NCI-H345 (cell line): ENCODE data around the gene TUBB8B.
"Not testable (repeated sequence)": the region's sequence is repeated elsewhere in the genome, so short reads cannot be mapped to it uniquely, and the experiment has no call there.

Experiments used
- DNase-seq: peaks from one replicate; lab custom pipeline; 2025; lab: John Stamatoyannopoulos, UW

Gene TUBB8B

DNA sequence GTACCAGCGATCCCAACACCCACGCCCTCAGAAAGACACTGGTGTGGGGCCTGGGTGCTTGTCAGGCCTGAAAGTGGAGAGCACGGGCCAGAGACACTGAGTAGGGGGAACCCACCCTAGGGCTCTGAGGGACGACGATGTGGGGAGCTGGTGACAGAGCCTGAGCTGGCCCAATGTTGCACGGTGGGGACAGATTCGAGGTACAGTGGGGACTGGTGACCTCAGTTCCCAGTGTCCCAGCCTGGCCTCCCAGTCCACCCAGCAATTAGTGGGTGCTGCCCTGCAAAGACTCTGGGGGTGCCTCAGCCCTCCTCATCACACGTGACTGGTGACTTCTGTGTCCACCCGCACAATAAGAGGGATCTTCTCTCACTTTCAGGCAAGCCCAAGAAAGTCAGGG, 36.6 kb downstream of the TUBB8B start:
- not testable (repeated sequence) for DNase-seq

DNA sequence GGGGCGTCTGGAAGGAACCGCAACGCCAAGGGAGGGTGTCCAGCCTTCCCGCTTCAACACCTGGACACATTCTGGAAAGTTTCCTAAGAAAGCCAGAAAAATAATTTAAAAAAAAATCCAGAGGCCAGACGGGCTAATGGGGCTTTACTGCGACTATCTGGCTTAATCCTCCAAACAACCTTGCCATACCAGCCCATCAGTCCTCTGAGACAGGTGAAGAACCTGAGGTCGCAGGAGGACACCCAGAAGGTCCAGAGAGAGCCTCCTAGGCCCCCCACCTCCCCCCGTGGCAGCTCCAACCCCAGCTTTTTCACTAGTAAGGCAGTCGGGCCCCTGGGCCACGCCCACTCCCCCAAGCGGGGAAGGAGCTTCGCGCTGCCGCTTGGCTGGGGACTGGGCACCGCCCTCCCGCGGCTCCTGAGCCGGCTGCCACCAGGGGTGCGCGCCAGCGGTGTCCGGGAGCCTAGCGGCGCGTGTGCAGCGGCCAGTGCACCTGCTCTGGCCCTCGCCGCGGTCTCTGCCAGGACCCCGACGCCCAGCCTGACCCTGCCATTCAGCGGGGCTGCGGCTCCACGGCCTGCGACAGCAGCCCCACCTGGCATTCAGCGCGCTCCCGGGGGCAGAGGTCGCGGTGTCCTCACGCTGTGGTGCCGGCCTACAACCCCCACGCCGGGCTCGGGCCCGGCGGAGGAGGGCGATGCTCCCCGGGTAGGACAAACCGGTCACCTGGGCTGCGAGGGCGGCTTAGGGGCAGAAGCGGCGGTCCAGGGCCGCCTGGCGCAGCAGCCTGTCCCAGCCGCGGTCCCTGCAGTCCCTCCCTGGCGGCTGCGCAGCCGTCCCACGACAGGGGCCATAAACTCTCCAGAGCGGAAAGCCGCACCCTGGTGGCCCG, 37.8 kb downstream of the TUBB8B start:
- DNase-seq = not testable (repeated sequence)

DNA sequence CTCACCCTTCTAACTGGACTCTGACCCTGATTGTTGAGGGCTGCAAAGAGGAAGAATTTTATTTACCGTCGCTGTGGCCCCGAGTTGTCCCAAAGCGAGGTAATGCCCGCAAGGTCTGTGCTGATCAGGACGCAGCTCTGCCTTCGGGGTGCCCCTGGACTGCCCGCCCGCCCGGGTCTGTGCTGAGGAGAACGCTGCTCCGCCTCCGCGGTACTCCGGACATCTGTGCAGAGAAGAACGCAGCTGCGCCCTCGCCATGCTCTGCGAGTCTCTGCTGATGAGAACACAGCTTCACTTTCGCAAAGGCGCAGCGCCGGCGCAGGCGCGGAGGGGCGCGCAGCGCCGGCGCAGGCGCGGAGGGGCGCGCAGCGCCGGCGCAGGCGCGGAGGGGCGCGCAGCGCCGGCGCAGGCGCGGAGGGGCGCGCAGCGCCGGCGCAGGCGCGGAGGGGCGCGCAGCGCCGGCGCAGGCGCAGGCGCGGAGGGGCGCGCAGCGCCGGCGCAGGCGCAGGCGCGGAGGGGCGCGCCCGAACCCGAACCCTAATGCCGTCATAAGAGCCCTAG, 38.7 kb downstream of the TUBB8B start:
- DNase-seq = not testable (repeated sequence)

DNA sequence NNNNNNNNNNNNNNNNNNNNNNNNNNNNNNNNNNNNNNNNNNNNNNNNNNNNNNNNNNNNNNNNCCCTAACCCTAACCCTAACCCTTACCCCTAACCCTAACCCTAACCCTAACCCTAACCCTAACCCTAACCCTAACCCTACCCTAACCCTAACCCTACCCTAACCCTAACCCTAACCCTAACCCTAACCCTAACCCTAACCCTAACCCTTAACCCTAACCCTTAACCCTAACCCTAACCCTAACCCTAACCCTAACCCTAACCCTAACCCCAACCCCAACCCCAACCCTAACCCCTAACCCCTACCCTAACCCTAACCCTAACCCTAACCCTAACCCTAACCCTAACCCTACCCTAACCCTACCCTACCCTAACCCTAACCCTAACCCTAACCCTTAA, 39.5 kb downstream of the TUBB8B start:
- not testable (repeated sequence) for DNase-seq
